Right renal cortex interstitium (tissue), 3 donors: ENCODE results near the gene KRT82. TPM values are rescaled to one million over a fixed set of nuclear protein-coding genes. Genes with fewer than 3 reads are reported as not detected.

Experiments used
- DNase-seq, 3 donors: peaks; one replicate each; pipeline ENCODE4 v3.0.0-alpha.2; 2013; ENCODE audit warnings: low read depth in 3 of 3, low spot score in 2 of 3
- polyA plus RNA-seq, 3 donors: library from polyadenylated mRNA; unstranded; fragments of 120-200 nt; gene quantifications; one replicate each; pipeline ENCODE4 v1.2.1, GENCODE V29; 2013; ENCODE audit not compliant: insufficient read length in 3 of 3

Gene KRT82
- polyA plus RNA-seq, 3 donors, result not detected

DNA sequence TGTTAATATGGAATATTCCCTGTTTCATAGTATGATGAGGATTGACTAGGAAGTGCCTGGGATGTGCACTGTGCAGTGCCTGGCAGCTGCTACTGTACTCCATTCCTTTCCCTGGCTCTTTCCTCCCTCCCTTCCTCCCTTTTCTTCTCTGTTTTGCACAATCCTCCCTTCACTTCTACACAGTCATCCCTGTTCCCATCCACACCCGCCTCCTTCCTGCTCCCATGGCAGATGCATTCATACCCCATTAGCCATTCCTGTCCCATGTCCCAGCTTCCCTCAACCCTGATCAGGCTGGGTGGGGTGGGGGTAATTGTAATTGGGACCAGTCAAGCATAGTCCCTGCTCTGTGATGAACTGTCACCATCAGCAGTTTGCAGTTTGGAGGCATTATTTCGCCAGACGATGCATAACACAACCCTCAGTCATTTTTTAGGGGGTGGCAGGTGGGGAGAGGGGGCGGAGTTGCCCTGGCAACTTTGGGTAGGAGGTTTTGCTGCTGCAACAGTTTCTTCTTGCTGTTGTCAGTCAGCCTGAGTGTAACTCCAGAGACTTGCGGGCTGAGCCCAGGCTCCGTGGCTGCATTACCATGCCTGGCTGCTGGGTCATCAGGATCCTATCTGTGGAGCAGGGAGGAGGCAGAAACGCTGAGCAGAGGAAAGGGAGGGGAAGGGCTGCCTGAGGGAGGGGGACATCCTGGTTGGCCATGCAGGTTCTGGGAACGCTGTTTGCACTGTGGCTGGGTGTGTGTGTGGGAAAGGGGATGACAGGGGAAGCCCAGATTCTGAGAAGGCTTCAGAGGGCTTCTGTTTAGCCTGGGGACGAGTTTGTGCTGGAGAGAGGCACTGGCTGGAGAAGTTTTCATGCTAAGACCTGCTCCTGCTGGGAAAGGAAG is 16.6 kb downstream of the KRT82 start:
- no peak for DNase-seq

DNA sequence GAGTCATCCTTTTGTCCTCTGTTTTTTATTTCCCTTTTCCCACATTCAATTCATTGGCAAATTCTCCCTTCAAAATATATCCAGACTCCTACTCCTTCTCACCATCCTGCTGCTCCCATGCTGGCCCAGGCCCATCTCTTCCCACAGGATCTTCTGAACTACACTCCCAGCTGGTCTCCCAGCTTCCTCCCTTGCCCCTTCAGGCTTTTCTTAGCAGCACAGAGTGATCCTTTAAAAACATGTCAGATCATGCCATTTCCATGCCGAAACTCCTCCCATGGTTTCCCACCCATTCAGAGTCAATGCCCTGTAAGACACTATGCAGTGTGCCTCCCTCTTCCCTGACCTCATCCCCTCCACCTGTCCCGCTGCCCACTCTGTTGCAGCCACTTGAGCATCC is 18.3 kb downstream of the KRT82 start:
- no peak for DNase-seq

DNA sequence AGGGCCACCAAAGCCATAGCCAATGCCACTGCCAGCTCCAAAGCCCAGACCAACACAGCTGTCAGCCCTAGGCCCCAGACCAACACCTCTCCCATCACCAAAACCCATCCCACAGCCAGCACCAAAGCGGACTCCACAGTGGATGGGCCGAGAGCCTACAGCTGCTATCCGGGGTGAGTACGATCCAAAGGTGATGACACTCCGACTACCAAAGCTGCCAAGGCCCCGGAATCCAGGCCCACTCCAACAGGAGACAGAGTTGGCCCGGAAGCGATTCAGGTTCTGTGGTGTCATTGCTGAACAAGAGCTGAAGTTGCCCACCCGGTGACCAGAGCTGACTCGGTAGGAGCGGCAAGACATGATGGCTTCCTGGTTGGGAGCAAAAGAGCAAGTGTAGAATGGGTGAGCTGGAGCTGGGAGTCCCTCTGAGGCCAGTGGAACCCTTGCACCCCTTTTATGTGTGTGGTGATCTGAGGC is 20.9 kb downstream of the KRT82 start, which contains the start of gene KRT84:
KRT84 (minus strand) TSS at position 427 of the 477 bp plus-strand sequence; CDS start at position 360, 67 bp downstream.
- no peak for DNase-seq

DNA sequence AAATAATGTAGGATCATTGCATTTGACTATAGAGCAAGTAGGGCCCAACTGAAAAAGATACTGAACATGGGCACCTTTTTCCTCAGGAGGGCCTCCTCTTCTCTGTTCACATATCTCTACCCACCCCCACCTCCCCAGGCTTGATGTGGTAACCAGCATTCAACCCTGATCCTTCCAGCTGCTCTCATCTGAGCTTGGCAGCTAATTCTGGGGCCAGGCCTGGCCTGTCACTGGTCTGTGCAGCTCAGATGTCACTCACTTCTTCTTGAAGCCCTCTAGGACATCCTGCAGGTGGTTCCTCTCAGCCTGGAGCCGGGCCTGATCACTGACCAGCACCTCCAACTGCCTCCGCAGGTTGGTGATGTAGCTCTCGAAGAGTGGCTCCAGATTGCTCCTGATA is 22.8 kb downstream of the KRT82 start:
- DNase-seq, result no peak

DNA sequence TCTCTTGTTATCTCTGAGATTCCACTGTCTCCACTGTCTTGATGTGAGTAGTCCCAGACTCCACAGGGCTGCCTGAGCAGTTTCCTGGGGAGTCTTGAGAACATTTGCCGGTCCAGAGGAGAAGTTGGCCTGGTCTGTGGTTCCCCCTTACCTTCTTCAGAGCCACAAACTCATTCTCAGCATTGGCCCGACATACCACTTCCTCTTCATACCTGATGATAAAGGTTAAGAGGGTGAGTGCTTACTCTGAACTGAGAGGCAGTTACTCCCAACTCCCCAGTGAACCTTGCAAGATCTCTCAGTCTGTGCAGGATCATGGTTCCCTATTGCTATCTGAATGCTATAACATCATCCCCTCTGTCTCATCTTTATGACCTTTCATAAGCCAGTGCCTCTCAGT is 23.3 kb downstream of the KRT82 start:
- no peak for DNase-seq

DNA sequence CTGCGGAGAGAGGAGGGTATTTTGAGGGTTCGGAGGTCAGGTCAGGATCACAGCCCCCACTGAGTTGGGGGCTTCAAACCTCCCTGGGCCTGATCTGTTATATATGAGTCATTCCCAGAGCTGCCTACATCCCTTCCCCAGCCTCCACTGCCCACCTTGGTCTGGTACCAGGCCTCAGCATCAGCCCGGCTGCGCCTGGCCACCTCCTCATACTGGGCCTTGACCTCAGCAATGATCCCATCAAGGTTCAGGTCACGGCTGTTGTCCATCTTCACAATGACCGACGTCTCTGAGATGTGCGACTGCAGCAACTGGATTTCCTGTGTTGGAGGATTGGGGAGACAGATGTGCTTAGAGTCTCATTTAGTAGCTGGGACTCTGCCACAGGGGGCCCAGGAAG is 24.9 kb downstream of the KRT82 start:
- DNase-seq, result no peak

DNA sequence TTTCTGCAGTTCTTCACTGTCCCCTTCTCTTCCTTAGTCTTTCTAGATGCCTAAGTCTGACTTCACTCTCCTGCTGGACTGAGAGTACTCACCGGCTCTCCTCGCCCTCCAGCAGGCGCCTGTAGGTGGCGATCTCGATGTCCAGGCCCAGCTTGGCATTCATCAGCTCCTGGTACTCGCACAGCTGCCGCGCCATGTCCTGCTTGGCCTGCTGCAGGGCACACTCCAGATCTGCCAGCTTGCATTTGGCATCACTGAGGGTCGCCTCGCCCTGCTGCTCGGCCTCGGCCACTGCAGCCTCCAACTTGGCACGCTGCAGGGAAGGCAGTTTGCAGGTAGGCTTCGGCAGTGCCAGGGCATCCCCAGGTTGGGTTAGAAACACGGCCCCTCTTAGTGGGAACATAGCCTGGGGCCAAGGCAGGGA is 25.9 kb downstream of the KRT82 start:
- no peak for DNase-seq

DNA sequence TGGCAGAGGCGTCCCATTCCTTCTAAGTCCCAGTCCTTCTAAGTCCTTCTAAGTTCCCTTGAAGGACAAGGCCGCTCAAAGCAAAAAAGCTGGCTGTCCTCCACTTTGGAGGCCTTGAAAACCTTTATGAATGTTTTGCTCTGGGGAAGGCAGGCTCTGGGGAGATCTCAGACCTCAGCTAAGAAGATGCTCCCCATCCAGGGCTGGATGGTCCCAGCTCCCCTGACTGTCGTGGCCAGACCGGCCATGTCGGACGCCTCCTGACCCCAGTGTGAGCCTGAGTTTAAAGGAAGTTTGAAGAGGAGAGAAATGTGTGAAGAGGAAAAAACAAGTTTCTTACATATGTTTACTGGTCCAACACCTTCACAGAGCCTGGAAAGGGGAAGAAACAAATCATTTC is 26.6 kb downstream of the KRT82 start:
- DNase-seq, result no peak

DNA sequence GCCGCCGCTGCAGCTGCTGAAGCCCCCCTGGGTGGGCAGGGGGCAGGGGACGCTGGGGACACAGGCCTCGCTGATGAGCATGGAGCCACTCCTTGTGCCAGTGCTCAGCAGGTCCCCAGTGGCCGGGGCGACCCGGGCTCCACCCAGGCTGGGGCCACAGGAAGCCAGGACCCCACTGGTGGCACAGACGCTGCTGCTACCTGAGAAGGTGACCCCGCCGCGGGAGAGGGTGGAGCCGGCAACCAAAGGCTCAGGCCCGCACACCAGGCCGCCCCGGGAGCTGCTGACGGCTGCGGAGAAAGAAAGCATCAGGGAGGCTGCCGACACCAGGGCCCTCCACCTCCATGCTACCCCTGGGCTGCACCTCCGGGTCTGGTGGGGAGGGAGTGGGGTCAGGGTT is 28.0 kb downstream of the KRT82 start:
- DNase-seq, result no peak

DNA sequence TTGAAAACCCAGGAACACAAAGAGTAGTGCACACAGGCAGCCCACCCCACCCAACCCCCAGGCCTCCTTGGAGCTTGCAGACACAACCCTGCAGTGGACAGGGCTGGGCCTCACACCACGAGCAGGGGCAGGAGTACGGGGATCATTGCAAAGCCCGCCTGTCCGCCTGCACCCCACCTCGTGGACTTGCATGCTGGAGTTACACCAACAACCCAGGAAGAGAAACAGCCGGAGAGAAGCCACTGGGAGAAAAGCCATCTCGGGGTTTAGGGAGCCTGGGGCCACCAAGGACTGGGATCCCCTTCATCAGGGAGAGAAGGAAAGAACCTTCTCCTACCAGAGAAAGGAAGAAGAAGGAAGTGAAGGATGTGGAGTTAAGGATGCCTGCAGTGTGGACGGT is 28.9 kb downstream of the KRT82 start:
- no peak for DNase-seq

DNA sequence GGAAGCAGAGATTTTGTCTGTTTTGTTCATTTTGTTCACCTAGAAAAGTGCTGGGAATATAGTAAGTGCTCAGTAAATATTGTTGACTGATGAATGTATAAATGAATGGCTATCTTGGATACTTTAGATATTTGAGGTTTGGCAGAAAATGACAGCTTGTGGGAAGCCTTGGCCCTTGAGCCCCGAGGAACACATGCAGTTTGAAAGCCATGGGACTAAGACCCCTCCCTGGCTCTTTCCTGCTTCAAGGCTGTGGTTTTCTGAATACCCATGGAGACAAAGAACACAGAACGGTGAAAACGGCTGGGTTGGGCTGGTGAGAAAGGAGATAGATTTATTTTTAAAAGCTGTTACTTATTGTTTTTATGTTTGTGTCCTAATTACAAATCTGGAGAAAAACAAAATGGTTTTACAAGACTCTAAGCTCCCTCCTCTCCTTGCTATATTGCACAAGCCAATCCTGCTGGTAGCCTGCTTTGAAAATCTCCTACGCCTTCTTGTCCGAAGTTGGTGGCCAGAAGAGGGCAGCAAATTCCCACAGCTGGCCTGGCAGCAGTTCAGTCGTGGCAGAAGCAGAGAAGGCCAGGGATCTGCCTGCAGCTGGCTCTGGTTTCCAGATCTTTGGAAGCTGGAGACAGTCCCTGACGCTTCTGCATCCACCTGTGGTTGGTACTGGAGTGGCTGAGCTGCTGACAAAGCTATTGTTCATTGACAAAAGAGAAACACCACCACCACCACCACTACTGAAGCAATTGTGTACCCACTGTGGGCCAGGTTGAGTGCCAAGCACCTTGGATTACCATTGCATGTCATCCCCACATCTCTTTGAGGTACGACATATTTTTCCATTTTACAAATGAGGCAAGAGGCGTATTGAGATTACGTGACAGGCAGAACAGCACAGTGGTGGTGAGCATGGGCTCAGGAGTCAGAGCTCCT is 33.6 kb downstream of the KRT82 start:
- DNase-seq, result peak; percentile 63 to 67 (median 66)

DNA sequence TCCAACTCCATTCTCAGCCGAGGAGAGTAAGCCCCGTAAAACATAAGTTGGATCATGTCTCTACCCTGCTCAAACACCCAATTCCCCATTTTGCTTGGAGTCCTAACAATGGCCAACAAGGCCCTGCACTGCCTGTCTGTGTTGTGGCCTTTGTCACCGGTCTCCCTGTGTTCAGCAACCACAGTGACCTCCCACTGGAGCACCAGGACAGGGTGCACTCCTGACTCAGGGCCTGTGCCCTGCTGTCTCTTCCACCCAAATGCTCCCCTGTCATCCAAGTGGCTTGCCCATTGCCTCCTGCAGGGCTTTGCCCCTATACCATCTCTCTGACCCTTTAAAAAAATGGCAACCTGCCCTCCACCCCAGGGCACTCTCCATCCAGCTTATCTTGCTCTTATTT is 34.4 kb downstream of the KRT82 start:
- no peak for DNase-seq

DNA sequence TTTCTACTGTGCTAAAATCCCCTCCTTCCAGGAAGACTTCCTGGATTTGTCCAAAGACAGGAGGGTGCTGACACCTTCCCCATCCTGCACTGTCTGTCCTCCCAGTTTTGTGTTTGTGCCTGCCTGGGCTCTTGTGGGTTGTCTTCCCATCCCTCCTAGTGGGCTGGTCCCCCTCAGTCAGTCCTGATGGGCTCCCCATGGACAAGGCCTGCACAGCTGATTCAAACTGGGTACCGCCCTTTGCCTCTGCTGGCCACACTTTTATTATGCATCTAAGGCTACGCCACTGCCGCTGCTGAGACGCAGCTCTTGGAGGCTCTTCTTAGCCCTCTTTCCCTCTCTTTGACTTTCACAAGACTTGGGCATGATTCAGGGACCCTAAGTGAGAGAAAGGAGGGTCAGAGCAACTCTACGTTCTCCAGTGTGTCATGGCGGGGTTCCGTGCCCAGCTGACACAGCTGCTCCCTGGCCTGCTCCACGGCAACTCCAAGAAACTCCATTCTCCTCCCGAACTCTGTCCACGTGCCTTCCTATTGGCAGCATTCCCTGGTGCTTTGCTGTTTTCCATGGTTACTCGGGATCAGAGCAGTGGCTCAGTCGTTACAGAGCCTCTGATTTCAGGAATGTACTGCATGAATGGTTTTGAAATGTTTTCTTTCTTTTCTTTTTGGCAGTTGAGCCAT is 35.1 kb downstream of the KRT82 start:
- DNase-seq, result peak in 2 of 3 donors; percentile 16 to 38

DNA sequence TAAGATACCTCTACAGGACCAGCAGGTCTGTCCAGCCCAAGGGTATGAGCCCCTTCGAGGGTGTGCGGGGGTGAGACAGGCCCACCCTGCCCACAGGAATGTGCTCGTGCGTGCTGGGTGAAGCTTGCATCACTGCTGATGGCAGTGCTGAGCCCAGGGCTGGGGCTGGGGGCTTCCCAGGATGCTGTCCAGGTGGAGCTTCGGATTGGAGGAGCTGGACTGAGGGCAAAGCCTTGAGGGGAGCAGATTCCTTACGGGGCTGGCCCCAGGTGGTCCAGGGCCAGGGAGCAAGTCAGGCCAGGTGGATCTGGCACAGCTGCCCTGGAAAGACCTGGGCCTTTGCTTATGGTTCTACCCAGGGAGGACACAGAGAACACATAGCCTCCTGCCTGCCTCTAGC is 36.3 kb downstream of the KRT82 start:
- no peak for DNase-seq

DNA sequence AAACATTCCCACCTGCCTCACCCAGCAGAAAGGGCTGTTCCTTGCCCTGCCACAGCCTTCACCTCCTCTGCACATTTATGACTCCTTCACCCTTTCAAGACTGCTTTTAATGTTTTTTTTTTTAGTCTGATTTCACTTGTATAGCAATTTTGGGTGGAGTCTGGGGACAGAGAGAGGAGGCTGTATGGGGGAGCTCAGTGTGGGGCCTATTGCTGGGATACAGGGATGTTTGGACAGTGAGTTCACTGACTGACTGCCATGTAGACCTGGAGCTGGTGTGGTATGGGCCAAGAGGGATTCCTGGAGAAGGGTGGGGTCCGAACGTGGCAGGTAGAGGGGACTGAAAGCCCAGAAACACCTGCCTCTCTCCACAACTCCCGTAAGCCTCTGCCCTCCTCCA is 36.9 kb downstream of the KRT82 start:
- no peak for DNase-seq

DNA sequence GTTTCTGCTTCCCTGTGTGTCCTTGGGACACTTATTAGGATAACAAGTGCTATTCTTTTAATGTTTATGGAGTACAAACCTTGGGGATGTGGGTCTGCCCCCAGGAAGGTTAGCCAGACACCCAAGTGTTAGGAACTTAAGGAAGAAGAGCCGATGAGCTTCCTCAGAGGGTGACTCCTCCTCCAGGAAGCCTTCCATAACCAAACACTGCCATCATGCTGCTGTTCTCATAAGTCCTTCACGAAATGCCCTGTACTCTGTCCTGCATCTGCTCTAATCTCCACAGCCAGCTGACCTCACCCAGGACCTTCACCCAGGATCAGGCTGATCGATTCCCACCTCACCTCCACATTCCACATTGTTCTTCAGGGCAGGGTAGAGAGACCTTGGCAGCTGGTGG is 37.6 kb downstream of the KRT82 start:
- no peak for DNase-seq

DNA sequence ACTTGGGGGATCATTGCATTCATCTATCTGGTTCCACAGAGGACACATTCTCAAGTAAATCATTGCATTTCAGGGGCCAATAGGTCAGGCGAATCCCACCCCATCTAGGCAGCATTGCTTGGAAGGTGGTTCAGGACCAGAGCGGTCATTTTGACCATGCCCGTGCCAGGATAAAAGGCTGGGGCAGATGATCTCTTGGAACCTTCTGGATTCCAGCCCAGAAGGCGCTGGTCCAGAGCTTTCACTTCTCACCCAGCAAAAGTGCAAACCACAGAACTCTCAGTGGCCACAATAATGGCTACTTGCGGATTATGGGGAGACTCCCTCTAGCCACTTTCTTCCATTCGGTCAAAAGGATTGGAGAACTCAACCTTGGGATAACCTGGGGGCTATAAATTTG is 38.3 kb downstream of the KRT82 start:
- no peak for DNase-seq

DNA sequence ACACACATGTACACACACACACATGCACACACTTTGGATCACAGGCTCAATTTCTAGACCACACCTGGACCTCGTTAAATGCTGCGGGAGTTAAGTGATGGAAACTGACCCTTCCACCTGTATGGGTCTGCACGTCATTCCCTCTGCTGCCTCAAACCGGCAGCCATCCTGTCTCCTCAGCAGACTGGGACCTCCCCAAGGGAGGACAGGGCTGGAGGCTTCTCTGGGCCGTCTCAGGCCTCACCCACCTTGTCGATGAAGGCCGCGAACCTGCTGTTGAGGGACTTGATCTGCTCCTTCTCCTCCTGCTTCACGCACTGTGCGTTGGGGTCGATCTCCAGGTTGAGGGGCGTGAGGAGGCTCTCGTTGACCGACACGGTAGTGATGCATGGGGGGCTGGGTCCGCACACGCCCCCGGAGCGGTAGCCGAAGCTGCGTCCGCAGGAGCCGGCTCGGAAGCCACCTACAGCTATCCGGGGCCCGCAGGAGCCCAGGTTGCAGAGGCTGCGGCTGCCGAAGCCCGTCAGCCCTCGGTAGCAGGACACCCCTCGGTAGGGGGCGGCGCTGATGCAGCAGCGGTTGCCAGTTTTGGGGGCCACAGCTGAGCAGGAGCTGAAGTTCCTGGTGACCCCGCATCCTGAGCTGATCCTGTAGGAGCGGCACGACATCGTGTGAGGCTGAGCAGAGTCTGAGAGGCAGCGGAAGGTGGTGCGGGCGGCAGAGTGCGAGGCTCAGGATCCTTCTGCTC is 39.2 kb downstream of the KRT82 start, which contains the start of gene KRT85:
KRT85 (minus strand) TSS at position 744 of the 748 bp plus-strand sequence; CDS start at position 668, 76 bp downstream.
- DNase-seq, result no peak

DNA sequence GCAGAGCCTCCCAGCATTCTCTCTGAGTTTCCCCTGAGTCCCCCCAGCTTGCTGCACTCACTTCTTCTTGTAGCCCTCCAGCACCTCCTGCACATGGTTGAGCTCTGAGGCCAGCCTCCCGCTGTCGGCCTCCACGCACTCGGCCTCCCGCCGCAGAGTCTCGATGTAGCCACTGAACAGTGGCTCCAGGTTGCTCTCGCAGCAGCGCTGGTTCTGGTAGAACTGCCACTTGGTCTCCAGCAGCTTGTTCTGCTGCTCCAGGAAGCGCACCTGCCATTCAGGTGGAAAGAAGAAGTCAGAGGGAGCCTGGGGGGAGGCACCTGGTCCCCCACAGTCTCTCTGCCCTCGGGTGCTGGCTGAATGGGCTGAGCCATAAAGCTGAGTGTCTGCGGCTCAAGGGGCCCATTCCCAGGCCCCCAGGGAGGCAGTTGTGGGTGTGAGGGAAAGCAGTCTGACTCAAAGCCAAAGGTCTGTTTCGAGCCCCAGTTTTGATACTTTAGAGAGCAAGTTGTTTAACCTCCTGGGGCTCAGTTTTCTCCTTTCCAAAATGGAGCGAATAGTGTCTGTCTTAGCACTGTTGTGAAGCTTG is 41.1 kb downstream of the KRT82 start:
- DNase-seq, result no peak

DNA sequence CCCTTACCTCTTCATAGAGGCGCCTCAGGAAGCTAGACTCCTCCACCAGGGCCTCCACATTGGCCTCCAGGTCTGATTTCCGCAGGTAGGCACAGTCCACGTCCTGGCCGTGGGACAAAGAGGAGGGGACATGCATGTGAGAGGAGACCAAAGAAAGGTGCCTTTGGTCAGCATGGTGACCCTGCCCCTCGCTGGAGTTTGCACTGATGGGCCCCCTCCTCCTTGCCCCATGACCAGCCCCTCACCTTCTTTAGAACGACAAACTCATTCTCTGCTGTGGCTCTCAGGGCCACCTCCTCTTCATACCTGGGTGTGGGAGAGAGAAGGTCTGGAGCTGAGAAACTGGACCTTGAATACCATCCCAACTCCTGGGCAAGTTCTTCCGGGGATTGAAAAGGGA is 42.1 kb downstream of the KRT82 start:
- no peak for DNase-seq
